ENCODE data around the gene KIFAP3. TPM values are rescaled to one million over a fixed set of nuclear protein-coding genes. Genes with fewer than 3 reads are reported as not detected.

The KIFAP3 gene
- total RNA-seq, 1 experiment from 2014 or later = 20.0 TPM

- intact Hi-C loops (cut with micrococcal nuclease; ENCODE audit: unreplicated experiment) (no loop called here), in situ Hi-C loops (cut with HindIII; ENCODE audit: low pct_unique_long_range_greater_than_20kb, low sequenced_read_pairs) (no loop called here)
- H3K4me3 ChIP-seq (ENCODE audit: low read depth in 2 of 2, low read length in 2 of 2) = no peak overlapping the region
- no peaks in the 10 kb centered on the region for H3K27me3 ChIP-seq (ENCODE audit: control insufficient read depth, insufficient read depth, low read length)
- H3K36me3 ChIP-seq (ENCODE audit: control insufficient read depth, insufficient read depth, low read length) = no peaks in the 10 kb centered on the region
- H3K9me3 ChIP-seq (ENCODE audit: control insufficient read depth, insufficient read depth, low read depth, low read length) = 0 out of 2 replicates have a peak, but pooled peaks cover 3% of the 10 kb centered on the region
- ChIA-PET POLR2A (no interaction called here), CTCF (no interaction called here)
- ATAC-seq (no peak), DNase-seq (ENCODE audit: low read depth, low spot score) (no peak)
- no peaks in the 10 kb centered on the region; the same call in 1 of the 2 replicates for H3K4me1 ChIP-seq (ENCODE audit: control insufficient read depth, insufficient read depth, low read length)
- BruUV-seq (replicated peaks) = no TSS peak
- no peak overlapping the region for H3K27ac ChIP-seq (ENCODE audit: low read length)
- no peak for TF ChIP-seq POLR2AphosphoS5 (IDR thresholded peaks at IDR 0.05; ENCODE audit: low read depth, low read length)
- TF ChIP-seq REST (IDR thresholded peaks at IDR 0.05; ENCODE audit: insufficient read depth in 1 of 2, low read depth in 2 of 2, low read length in 1 of 2) = no peak
- no peak for TF ChIP-seq CTCF (IDR thresholded peaks at IDR 0.05)
These were observed 41.8 kb downstream of the KIFAP3 start for GRCh38 chr1:170032531-170033280.

GRCh38 chr1:170030212-170030611 is 44.3 kb downstream of the KIFAP3 start:
- H3K9me3 ChIP-seq (ENCODE audit: control insufficient read depth, insufficient read depth, low read depth, low read length) = peaks cover 10% of the 10 kb centered on the region; the same call in 1 of the 2 replicates
- ChIA-PET POLR2A (no interaction called here), CTCF (no interaction called here)
- H3K36me3 ChIP-seq (ENCODE audit: control insufficient read depth, insufficient read depth, low read length) = no peaks in the 10 kb centered on the region
- in situ Hi-C loops (cut with HindIII; ENCODE audit: low pct_unique_long_range_greater_than_20kb, low sequenced_read_pairs) = no loop called here
- intact Hi-C loops (cut with micrococcal nuclease; ENCODE audit: unreplicated experiment) = no loop called here
- ATAC-seq (no peak), DNase-seq (ENCODE audit: low read depth, low spot score) (no peak)
- BruUV-seq (replicated peaks) = no TSS peak
- TF ChIP-seq REST (IDR thresholded peaks at IDR 0.05; ENCODE audit: insufficient read depth in 1 of 2, low read depth in 2 of 2, low read length in 1 of 2) (no peak), TCF7L2 (IDR thresholded peaks at IDR 0.05; ENCODE audit: low read depth, low read length) (no peak), POLR2AphosphoS5 (IDR thresholded peaks at IDR 0.05; ENCODE audit: low read depth, low read length) (no peak)
- no peaks in the 10 kb centered on the region for H3K27me3 ChIP-seq (ENCODE audit: control insufficient read depth, insufficient read depth, low read length)
- H3K27ac ChIP-seq (ENCODE audit: low read length) = no peak overlapping the region
- no peaks in the 10 kb centered on the region; the same call in 1 of the 2 replicates for H3K4me1 ChIP-seq (ENCODE audit: control insufficient read depth, insufficient read depth, low read length)
- no peak overlapping the region for H3K4me3 ChIP-seq (ENCODE audit: low read depth in 2 of 2, low read length in 2 of 2)
